NT2/D1 (cell line): ENCODE measurements around the gene PAXIP1.

Experiments
- YY1 ChIP-seq: IDR thresholded peaks from 2 replicates; pipeline ENCODE4 v1.6.1; 2011; ENCODE audit not compliant: insufficient read length, insufficient read depth
- ZNF274 ChIP-seq: IDR thresholded peaks from 2 replicates; pipeline ENCODE4 v1.6.1; 2011; ENCODE audit warnings: mild to moderate bottlenecking, low read depth, low read length

DNA sequence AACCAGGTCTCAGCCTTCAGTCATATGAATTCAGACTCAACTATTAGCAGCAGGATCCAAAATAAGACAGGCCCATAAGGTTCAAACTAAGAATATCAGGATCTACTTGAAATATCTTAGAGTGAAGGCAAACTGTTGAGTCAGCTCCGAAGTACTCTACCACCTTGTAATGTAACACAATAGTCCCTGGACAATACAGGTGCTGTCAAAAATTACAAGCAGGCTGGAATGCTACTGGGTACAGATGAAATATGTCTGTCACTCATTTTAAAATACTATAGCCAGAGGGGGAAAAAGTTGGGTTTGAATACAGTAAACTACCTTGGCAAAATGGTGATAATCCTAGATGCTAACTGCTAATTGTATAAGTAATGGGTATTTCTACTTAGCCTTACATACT, 6.8 kb downstream of the PAXIP1 start:
- TF ChIP-seq YY1 (no peak), ZNF274 (no peak)
